Tibial nerve (tissue), 4 donors: Measurements from ENCODE around the gene NAP1L4. TPM values are rescaled to one million over a fixed set of nuclear protein-coding genes. Genes with fewer than 3 reads are reported as not detected.

Experiments used
- DNase-seq, 2 donors: peaks; one replicate each; pipeline ENCODE4 v3.0.0-alpha.2; 2019; ENCODE audit warnings: low spot score in 2 of 2
- H3K27ac ChIP-seq, 4 donors: fragments of 200-600 bp; sonication (generic) in 3 of 4; one replicate each; pipeline ENCODE4 v1.5.1; 2017 to 2019; ENCODE audit warnings: mild to moderate bottlenecking in 1 of 4
- H3K27me3 ChIP-seq, 2 donors: fragments of 200-600 bp; sonication (generic) in 1 of 2; one replicate each; pipeline versions ENCODE4 v1.5.1 to v1.6.0; 2017 to 2019
- H3K36me3 ChIP-seq, 3 donors: fragments of 200-600 bp; sonication (generic); one replicate each; pipeline ENCODE4 v1.5.1; 2018 to 2019
- H3K4me1 ChIP-seq, 4 donors: fragments of 200-600 bp; sonication (generic) in 3 of 4; one replicate each; pipeline ENCODE4 v1.5.1; 2017 to 2019
- H3K4me3 ChIP-seq, 4 donors: fragments of 200-600 bp; sonication (generic) in 3 of 4; one replicate each; pipeline ENCODE4 v1.5.1; 2017 to 2019; ENCODE audit warnings: mild to moderate bottlenecking in 1 of 4, moderate library complexity in 1 of 4
- H3K9me3 ChIP-seq, 4 donors: fragments of 200-600 bp; sonication (generic) in 3 of 4; one replicate each; pipeline ENCODE4 v1.5.1; 2017 to 2019
- EP300 ChIP-seq, 2 donors: sonication (generic); formaldehyde crosslinking; IDR thresholded peaks; one replicate each; pipeline ENCODE4 v1.6.1; 2017; ENCODE audit warnings: antibody characterized with exemption in 2 of 2, mild to moderate bottlenecking in 1 of 2
- POLR2A ChIP-seq, 2 donors: fragments of 450-650 bp; IDR thresholded peaks; one replicate each; pipeline ENCODE4 v1.6.1; 2017; ENCODE audit warnings: antibody characterized with exemption in 2 of 2, mild to moderate bottlenecking in 2 of 2, moderate library complexity in 2 of 2
- WGBS, 2 donors: methylation state at CpG; one replicate each; pipeline ENCODE4 v1.1.5; 2018; 5-methylcytosine and 5-hydroxymethylcytosine counted together
- total RNA-seq, 4 donors: library from RNA; depleted of rRNA; stranded (reverse); fragments of >200 nt; gene quantifications; one replicate each; pipeline ENCODE4 v1.1.0, GENCODE V29; 2016
- TF ChIP-seq, protein P1 (sequence below), 5 experiments: fragments of 200-600 bp in 3 of 5; fragments of 450-650 bp in 2 of 5; sonication (generic) in 3 of 5; IDR thresholded peaks; one replicate each; pipeline ENCODE4 v1.5.1; 2016 to 2019; ENCODE audit warnings: antibody characterized with exemption in 5 of 5, mild to moderate bottlenecking in 3 of 5, moderate library complexity in 2 of 5

The NAP1L4 gene
- total RNA-seq, 4 donors from 2014 or later = 94.3 to 129 (median 111) TPM

GRCh38 chr11:2999464-2999998 is 7.4 kb upstream of the NAP1L4 start:
- WGBS, 2 donors = 78 to 81% methylated on average over 10 of the region's 10 CpGs
- H3K36me3 ChIP-seq = peaks cover 0 to 53% (median 8%) of the 10 kb centered on the region in 3 donors
- no peak for TF ChIP-seq POLR2A (IDR thresholded peaks at IDR 0.05)
- TF ChIP-seq, protein P1, sequence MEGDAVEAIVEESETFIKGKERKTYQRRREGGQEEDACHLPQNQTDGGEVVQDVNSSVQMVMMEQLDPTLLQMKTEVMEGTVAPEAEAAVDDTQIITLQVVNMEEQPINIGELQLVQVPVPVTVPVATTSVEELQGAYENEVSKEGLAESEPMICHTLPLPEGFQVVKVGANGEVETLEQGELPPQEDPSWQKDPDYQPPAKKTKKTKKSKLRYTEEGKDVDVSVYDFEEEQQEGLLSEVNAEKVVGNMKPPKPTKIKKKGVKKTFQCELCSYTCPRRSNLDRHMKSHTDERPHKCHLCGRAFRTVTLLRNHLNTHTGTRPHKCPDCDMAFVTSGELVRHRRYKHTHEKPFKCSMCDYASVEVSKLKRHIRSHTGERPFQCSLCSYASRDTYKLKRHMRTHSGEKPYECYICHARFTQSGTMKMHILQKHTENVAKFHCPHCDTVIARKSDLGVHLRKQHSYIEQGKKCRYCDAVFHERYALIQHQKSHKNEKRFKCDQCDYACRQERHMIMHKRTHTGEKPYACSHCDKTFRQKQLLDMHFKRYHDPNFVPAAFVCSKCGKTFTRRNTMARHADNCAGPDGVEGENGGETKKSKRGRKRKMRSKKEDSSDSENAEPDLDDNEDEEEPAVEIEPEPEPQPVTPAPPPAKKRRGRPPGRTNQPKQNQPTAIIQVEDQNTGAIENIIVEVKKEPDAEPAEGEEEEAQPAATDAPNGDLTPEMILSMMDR (IDR thresholded peaks at IDR 0.05) = no peak
- no peak for TF ChIP-seq EP300 (IDR thresholded peaks at IDR 0.05)
- no peaks in the 10 kb centered on the region for H3K9me3 ChIP-seq
- no peak for DNase-seq
- H3K4me1 ChIP-seq = peaks cover 0 to 32% (median 16%) of the 10 kb centered on the region in 4 donors
- no peaks in the 10 kb centered on the region for H3K27me3 ChIP-seq
- H3K4me3 ChIP-seq = no peak overlapping the region
- peak overlapping the region in 3 of 4 donors; percentile 49 to 93 (median 88) for H3K27ac ChIP-seq

DNA sequence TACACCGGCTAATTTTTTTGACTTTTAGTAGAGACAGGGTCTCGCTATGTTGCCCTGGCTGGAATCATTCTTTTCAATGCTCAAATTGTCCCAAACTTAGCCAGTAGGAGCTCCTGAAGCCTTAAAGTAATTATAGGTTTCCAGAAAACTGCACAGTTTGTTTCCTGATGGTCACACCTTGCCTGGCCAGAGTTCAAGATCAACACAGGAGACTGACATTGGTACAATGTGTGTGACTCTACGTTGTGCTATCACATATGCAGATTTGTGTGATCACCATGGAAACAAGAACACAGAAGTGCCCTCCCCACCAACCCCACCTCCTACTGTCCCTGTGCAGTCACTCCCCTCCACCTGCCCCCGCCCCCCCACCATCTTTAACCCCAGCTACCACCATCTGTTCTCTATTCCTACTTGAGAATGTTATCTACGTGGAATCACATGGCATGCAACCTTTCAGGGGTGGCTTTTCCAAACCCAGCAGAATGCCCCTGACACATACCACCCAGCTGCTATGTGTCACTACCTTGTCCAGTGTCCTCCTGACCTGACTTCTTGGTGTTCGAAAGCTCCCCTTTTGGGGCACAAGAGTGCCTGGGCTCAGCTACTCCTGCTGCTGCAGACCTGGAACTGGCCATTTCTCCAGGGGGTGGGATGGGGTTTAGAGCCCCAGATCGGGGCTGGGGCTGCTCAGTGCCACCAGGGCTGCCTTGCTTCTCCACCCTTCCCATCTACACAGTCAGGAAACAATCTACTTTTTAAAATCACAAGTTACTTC is 6.1 kb upstream of the NAP1L4 start:
- no peaks in the 10 kb centered on the region for H3K9me3 ChIP-seq
- WGBS, 2 donors = 82 to 84% methylated on average over 6 to 7 of the region's 7 CpGs

GRCh38 chr11:2997406-2997805 is 5.3 kb upstream of the NAP1L4 start:
- TF ChIP-seq, protein P1 (IDR thresholded peaks at IDR 0.05) = no peak
- TF ChIP-seq EP300 (IDR thresholded peaks at IDR 0.05) (no peak), POLR2A (IDR thresholded peaks at IDR 0.05) (no peak)
- peaks cover 0 to 35% (median 21%) of the 10 kb centered on the region in 4 donors for H3K4me1 ChIP-seq
- no peak overlapping the region for H3K27ac ChIP-seq

More for the DNA sequence above, 6.1 kb upstream of the NAP1L4 start:
- DNase-seq = no peak
- Histone ChIP-seq H3K36me3 (peaks cover 0 to 41% (median 8%) of the 10 kb centered on the region in 3 donors), H3K4me3 (no peak overlapping the region), H3K27me3 (no peaks in the 10 kb centered on the region), H3K4me1 (peaks cover 0 to 32% (median 16%) of the 10 kb centered on the region in 4 donors), H3K27ac (peak overlapping the region in 2 of 4 donors; percentile 49 to 88)
- TF ChIP-seq, protein P1 (IDR thresholded peaks at IDR 0.05) = no peak
- no peak for TF ChIP-seq POLR2A (IDR thresholded peaks at IDR 0.05)
- TF ChIP-seq EP300 (IDR thresholded peaks at IDR 0.05) = no peak

GRCh38 chr11:2996976-2997375 is 4.8 kb upstream of the NAP1L4 start:
- DNase-seq = no peak
- no peak for TF ChIP-seq EP300 (IDR thresholded peaks at IDR 0.05)
- no peak overlapping the region for H3K4me3 ChIP-seq
- H3K27ac ChIP-seq = no peak overlapping the region
- H3K9me3 ChIP-seq = no peaks in the 10 kb centered on the region
- whole genome bisulfite sequencing, 2 donors = 79 to 93% methylated on average over 6 of the region's 6 CpGs
- H3K4me1 ChIP-seq = peaks cover 0 to 31% (median 19%) of the 10 kb centered on the region in 4 donors
- H3K27me3 ChIP-seq = no peaks in the 10 kb centered on the region
- H3K36me3 ChIP-seq = peaks cover 0 to 28% (median 0%) of the 10 kb centered on the region in 3 donors

More at GRCh38 chr11:2997406-2997805, 5.3 kb upstream of the NAP1L4 start:
- Histone ChIP-seq H3K9me3 (no peaks in the 10 kb centered on the region), H3K4me3 (no peak overlapping the region), H3K36me3 (peaks cover 0 to 32% (median 2%) of the 10 kb centered on the region in 3 donors), H3K27me3 (no peaks in the 10 kb centered on the region)
- DNase-seq = no peak
- 89 to 91% methylated on average over 4 of the region's 4 CpGs for WGBS, 2 donors

DNA sequence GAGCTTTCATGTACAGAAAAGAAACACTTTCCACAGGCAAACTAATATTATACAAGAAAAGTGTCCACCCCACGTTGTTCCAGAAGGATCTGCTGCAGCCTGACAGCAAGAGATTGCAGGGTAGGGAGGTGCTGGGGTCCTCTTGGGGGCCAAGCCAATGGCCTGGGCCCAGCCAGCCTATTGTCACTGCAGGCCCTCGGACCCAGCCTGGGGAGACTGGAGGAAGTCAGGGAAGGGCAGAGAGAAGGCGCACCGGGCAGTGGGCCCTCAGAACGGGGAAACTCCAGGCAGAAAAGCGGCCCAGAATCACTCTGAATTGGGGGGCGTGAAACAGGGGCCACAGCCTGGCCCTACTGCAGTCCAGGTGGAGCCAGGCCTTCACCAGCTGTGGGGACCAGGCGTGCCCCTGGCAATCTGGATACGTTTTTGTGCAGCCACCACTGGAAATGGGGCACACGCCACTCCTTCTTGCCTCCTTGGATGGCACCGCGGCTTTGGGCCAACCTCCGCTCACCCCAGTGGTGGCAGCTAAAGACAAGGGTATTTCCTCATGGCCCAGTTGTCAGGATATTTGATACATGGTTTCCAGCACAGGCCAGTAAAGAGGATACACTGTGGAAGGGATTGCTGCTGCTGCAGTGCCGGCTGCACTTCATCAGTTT is 3.9 kb upstream of the NAP1L4 start:
- peaks cover 0 to 18% (median 0%) of the 10 kb centered on the region in 3 donors for H3K36me3 ChIP-seq
- no peaks in the 10 kb centered on the region for H3K27me3 ChIP-seq
- no peak overlapping the region for H3K4me3 ChIP-seq
- H3K9me3 ChIP-seq = no peaks in the 10 kb centered on the region
- DNase-seq = no peak
- TF ChIP-seq, protein P1 (IDR thresholded peaks at IDR 0.05) = no peak
- TF ChIP-seq POLR2A (IDR thresholded peaks at IDR 0.05) (no peak), EP300 (IDR thresholded peaks at IDR 0.05) (no peak)
- peaks cover 0 to 25% (median 12%) of the 10 kb centered on the region in 4 donors for H3K4me1 ChIP-seq
- 75 to 82% methylated on average over 8 to 14 of the region's 14 CpGs for WGBS, 2 donors
- no peak overlapping the region for H3K27ac ChIP-seq
